Upper lobe of left lung (tissue), 4 donors: Measurements from ENCODE around the gene RAP1GAP.

Experiments used
- EP300 ChIP-seq, 4 donors: sonication (generic); formaldehyde crosslinking; IDR thresholded peaks; one replicate each; pipeline ENCODE4 v1.5.1; 2017; ENCODE audit warnings: antibody characterized with exemption in 4 of 4, control low read depth in 2 of 4
- POLR2AphosphoS5 ChIP-seq, 2 donors: sonication (generic); formaldehyde crosslinking; IDR thresholded peaks; one replicate each; pipeline ENCODE4 v1.5.1; 2017; ENCODE audit warnings: antibody characterized with exemption in 2 of 2
- TF ChIP-seq, protein P1 (sequence below), 6 experiments: fragments of 450-650 bp in 4 of 6; fragments of 200-600 bp in 2 of 6; sonication (generic) in 2 of 6; IDR thresholded peaks; one replicate each; pipeline ENCODE4 v1.5.1; 2016 to 2019; ENCODE audit warnings: antibody characterized with exemption in 6 of 6

DNA sequence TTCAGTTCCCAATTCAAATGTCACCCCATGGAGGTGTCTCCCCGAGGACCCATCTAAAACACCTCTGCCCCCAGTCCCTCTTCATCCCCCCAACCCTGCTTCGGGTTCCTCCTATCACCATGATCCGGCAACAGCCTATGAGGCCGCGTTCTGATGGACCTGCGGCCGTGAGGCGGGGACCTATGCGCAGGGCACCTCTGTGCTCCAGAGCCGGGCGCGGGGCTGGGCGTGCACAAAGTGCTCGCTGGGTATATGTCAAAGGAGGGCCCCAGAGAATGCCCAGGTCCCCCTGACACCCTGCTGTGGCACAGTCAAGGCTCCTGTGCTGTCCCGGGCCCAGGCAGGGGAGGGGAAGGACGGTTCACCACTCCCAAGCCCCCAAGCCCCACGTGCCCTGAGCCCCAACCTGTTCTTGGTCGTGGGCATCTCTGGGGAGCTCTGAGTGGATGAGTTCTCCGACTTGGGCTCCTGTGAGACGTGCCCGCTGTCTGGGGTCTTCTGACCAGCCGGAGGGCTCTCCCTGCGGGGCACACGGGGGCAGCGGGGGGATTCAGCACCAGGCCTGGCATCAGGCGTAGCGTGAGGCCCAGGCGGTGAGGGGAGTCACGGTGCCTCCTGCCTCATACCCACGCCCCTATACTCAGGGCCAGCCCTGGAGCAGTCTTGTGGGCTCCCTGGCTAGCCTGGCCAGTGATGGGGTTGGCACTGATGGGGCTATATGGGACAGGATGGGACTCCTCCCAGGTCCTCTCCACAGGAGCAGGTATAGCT is 67.7 kb downstream of the RAP1GAP start:
- TF ChIP-seq, protein P1, sequence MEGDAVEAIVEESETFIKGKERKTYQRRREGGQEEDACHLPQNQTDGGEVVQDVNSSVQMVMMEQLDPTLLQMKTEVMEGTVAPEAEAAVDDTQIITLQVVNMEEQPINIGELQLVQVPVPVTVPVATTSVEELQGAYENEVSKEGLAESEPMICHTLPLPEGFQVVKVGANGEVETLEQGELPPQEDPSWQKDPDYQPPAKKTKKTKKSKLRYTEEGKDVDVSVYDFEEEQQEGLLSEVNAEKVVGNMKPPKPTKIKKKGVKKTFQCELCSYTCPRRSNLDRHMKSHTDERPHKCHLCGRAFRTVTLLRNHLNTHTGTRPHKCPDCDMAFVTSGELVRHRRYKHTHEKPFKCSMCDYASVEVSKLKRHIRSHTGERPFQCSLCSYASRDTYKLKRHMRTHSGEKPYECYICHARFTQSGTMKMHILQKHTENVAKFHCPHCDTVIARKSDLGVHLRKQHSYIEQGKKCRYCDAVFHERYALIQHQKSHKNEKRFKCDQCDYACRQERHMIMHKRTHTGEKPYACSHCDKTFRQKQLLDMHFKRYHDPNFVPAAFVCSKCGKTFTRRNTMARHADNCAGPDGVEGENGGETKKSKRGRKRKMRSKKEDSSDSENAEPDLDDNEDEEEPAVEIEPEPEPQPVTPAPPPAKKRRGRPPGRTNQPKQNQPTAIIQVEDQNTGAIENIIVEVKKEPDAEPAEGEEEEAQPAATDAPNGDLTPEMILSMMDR (IDR thresholded peaks at IDR 0.05) = no peak
- no peak for TF ChIP-seq POLR2AphosphoS5 (IDR thresholded peaks at IDR 0.05)
- no peak for TF ChIP-seq EP300 (IDR thresholded peaks at IDR 0.05)
